GM19395 (cell line): ENCODE results near the gene CDH3.

Experiments used
- ATAC-seq: cut with Tn5 transposase; IDR thresholded peaks from one replicate; pipeline ENCODE4 v1.9.1; 2021; ENCODE audit warnings: mild to moderate bottlenecking, moderate library complexity; ENCODE audit not compliant: unreplicated experiment

The CDH3 gene

DNA sequence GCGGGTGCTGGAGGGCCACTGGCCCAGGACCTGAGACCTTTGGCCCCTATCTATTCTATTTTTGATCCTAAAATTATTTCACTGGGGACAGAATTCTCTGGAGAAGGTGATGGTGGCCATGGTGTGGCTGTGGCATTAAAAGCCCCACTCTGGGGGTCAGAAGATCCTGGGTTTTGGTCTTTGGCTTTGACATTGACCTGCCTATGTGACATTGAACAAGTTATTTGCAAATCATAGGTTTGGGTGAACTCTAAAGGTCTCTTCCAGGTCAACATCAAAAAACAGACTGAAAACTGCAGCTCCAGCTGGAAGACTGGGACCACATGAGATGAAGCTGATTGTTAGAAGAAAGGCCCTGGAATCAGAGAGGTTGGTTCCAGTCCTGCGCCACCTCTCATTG, 89.7 kb downstream of the CDH3 start:
- no peak for ATAC-seq

DNA sequence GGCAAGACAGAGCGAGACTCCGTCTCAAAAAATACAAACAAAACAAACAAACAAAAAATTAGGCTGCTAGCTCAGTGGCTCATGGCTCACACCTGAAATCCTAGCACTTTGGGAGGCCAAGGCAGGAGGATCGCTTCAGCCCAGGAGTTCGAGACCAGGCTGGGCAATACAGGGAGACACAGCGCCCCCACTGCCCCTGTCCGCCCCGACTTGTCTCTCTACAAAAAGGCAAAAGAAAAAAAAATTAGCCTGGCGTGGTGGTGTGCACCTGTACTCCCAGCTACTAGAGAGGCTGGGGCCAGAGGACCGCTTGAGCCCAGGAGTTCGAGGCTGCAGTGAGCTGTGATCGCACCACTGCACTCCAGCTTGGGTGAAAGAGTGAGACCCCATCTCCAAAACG, 91.5 kb downstream of the CDH3 start:
- ATAC-seq, result no peak

DNA sequence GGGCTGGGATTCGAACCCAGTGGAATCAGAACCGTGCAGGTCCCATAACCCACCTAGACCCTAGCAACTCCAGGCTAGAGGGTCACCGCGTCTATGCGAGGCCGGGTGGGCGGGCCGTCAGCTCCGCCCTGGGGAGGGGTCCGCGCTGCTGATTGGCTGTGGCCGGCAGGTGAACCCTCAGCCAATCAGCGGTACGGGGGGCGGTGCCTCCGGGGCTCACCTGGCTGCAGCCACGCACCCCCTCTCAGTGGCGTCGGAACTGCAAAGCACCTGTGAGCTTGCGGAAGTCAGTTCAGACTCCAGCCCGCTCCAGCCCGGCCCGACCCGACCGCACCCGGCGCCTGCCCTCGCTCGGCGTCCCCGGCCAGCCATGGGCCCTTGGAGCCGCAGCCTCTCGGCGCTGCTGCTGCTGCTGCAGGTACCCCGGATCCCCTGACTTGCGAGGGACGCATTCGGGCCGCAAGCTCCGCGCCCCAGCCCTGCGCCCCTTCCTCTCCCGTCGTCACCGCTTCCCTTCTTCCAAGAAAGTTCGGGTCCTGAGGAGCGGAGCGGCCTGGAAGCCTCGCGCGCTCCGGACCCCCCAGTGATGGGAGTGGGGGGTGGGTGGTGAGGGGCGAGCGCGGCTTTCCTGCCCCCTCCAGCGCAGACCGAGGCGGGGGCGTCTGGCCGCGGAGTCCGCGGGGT, 92.1 kb downstream of the CDH3 start, which contains the start of gene CDH1:
Gene CDH1, plus strand, starts transcription at position 247 of the 684 bp plus-strand sequence. Its CDS starts 124 bp downstream, at position 371.
- ATAC-seq, result no peak

DNA sequence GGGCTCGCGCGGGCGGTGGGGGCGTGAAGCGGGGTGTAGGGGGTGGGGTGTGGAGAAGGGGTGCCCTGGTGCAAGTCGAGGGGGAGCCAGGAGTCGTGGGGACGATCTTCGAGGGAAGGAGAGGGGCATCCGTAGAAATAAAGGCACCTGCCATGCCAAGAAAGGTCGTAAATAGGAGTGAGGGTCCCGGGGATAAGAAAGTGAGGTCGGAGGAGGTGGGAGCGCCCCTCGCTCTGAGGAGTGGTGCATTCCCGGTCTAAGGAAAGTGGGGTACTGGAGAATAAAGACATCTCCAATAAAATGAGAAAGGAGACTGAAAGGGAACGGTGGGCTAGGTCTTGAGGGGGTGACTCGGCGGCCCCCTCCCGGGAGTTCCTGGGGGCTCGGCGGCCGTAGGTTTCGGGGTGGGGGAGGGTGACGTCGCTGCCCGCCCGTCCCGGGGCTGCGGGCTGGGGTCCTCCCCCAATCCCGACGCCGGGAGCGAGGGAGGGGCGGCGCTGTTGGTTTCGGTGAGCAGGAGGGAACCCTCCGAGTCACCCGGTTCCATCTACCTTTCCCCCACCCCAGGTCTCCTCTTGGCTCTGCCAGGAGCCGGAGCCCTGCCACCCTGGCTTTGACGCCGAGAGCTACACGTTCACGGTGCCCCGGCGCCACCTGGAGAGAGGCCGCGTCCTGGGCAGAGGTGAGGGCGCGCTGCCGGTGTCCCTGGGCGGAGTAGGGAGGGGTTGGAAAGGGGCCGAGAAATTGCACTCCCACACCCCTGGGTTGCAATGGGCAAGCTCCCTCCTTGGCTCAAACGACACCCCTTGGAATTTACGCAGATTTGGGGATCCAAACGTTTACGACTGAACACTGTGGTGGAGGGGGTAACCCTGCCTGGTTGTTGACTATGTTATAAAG, 92.9 kb downstream of the CDH3 start:
- no peak for ATAC-seq

DNA sequence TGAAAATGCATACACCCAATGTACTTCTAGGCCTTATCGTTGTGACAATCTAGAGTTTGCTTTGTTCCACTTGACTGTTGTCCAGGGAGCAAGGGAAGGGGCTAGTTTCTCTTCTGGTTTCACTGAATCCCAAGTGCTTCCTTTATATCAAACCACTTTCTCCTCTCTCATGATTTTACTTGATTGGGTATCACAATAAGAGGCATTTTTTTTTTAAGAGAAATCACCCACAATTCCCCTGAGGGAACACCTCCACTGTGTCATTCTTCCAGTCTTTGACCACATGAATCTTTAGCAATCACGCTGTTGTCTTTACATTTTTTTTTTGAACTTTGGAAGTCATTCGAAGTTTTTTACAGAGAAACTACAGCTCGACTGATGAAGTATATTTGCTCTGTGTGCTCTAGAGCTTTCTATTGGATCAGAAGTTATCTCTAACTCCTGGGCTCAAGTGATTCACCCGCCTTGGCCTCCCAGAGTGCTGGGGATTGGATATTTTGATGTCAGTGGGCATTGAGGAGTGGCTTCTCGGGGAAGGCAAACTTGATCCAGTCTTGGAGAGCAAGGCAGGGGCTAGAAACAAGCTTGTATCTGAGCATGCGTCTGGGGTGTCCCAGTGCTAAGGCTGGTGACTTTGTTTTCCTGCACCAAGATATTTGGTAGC, 95.0 kb downstream of the CDH3 start:
- no peak for ATAC-seq

DNA sequence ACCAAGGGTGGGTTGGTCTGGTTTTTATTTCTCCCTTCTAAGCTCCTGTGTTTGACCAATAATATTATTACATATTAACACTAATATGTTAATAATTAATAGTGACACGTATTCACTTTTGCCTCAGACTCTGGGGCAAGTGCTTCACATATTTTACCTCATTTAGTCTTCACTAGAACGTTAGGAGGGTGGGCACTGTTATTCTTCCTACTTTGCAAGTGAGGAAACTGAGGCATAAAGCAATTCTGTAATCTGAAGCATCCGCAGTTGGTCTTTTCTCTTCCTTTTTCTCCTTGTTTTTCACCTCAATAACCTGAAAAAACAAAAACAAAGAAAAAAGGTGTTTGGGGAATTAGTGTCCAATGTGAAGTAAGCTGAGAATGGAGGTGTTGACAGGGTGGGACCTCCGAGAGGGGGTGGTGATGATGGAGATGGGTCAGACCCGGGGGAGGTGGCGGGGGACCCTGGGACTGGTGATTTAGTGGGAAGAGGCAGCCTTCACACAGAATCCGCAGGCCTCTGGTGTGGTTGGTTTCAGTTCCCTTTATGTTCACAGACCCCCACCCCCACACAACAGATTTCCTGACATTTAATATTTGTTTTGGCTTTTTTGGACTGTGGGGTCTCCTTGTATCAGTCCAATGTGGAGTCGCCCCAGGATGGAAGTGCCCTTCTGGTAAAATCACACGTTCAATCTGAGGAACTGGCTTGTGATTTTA, 95.7 kb downstream of the CDH3 start:
- no peak for ATAC-seq

DNA sequence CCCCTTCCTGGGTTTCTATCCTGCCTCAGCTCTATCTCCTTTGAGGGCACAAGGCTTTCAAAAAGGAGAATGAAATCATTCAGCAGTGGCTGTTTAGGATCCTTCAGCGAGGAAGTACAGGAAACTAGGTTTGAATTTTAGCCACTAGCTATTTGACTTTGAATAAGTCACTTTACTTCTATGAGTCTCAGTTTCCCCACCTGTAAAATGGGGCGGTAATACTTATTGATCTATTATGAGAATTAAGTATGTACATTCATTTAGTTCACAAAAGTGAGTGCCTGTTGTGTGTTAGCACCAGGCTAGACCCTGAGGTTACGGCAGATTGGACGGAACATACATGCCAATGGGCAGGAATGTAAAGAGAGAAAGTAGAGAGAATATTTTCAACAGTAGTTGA, 98.6 kb downstream of the CDH3 start:
- no peak for ATAC-seq

DNA sequence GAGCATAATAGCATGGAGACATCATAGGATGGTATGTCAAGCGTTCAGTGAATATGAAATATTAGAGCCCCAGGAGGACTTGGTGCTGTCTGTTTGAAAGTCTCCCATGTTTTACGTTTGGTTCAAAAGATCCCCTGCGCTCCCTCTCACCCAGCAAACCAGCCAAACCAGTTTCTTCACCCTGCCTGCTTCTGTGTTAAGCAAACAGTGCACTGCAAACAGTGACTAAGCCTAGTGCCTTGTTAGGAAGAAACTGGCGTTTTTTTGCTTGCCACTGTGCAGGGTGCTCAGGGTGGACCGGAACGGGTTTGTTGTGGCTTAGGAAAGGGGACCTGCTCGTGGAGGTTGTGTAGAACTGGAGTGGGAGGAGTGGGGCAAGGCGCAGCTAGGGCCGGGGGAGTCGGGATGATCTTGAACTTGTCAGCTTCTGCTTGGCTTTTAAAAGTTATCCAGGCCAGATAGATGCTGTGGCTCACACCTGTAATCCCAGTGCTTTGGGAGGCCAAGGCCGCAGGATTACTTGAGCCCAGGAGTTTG, 99.7 kb downstream of the CDH3 start:
- ATAC-seq, result no peak

DNA sequence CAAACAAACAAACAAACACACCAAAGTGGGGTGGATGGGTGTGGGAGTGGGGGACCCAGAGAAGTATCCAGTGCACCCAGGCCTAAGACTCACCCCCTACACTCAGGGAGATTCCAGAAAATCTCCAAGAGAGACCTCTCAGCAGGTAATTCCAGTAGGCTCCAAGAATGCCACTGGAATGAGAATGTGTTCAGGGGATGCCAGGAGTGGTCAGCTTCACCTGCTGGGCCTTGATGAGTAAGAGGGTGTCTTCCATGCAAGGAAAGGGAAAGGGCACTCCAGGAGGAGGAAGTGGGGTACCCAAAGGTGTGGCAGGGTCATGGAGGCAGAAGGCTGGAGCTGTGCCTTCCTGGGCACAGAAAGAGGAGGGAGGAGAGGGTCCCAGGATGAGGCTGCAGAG, 101.8 kb downstream of the CDH3 start:
- ATAC-seq, result no peak

DNA sequence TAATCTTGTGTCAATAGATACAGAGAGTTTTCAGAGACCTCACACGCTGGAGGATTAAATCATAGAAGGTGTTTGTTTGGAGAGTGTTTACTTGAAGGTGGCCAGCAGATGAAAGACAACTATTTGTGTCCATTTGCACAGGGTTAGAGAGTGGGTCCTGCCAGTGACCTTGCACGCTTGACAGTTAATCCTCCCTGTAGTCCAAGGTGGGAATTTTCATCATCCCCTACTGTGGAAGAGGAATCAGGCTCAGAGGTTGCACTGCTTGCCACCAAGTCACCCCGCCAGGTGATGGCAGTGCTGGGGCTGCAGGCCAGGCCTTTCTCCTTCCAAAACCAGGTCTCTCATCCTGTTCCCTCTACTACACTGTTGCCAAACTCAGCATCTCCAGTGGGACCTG, 104.3 kb downstream of the CDH3 start:
- ATAC-seq, result no peak
